Fibroblast of skin of left biceps (primary cell): ENCODE data around the gene ZNF787.

Experiments used
- DNase-seq, 2 experiments: peaks; one replicate each; pipeline ENCODE4 v3.0.0-alpha.2; 2013; ENCODE audit warnings: low read depth in 2 of 2

Gene ZNF787

DNA sequence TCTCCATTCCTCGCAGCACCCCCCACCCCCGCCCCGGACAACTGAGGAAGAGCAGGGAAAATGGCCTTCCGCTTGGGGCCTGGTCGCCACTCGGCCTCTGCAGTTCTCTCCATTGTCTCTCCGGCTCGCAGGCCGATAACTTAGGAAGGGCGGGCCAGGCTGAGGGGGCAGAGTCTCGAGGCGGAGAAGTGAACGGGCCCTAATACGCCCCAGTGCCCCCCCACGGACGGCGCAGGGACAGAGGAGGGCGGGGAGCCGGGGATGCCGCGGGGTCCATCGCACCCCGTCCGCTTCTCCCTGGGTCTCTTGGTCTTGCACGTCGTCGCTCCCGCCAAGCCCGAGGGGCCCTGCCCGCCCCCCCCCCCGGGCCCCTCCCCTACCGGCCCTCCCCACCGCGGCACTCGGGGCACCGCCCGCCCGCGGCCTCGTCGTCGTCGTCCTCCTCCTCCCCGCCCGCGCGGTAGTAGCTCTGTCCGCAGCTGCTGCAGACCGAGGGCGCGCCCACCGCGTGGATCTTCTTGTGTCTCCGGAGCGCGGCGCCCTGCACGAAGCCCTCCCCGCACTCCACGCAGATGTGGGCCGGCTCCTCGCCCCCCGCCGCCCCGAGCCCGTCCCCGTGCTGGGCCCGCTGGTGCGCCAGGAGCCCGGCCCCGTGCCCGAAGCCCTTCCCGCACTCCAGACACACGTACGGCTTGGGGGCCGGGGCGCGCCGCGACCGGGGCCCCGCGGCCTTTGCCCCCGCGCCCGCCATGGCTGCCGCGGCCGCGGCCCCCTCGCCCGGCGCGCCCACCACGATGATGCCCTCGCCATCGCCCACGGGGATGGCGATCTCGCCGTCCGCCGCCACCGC, 33.2 kb downstream of the ZNF787 start:
- no peak for DNase-seq

DNA sequence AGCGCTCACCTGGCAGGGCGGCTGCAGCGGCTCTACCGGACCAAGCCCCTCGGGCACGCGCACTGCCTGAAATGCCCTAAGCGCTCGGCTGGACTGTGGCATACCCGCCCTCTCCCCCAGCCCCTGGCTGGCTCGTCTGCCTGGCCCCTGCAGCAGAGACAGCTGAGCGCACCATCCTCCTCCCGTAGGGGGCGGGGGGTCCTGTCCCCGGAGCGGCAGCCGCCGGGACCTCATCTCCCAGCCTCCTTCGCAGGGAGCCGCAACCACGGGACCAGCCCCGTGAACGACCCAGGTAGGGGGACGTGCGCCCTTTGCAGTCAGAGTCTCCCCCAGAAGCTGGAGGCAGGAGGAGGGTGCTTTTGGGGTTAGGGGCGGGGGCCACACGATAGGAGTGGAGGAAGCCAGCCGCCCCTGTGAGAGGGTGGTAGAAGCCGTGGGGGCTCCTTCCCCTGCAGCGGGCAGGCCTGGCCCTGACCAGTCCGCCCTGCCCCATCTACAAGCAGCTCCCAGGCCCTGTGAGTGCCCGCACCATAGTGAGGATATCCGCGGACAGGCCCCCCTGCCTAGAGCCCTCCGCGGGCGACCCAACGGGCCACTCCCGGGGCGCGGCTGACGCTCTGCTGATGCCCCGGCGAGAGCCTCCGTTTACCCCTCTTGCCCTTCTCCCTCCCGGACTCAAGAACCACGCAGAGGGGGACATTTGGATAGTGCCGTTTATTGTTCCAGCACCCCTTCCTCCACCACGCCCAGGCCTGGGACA, 34.2 kb downstream of the ZNF787 start:
- DNase-seq, result no peak

DNA sequence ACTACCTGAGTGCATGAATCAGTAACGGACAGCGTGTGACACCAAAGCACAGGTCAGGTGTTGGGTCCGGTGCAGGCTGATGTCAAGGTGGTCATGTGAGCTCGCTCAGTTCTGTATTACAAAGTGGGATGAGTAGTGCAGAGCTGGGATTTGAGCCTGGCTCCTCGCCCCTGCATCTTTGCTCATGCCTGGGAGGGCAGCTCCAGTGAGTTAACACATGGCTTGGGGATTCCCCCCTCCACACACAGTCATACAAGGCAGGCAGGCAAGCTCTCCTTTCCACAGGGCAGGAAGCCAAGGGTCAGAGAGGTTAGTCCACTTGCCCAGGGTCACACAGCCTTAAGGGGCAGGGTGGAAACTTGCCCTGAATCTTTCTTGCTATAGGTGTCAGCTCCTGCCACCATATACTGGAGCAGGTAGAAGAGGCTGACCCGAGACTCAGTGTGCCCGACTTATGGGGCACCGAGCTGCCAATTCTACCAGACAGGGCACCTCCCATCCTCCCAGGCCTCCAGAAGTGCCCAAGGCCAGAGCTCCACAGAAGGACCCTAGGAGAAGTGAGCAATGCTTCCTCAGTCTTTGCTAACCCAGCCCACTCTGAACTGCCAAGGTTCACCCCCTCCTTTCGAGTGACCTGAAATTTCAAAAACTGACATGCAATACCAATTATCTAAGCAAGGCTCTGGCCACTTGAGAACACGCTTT, 35.4 kb downstream of the ZNF787 start:
- DNase-seq, result no peak

DNA sequence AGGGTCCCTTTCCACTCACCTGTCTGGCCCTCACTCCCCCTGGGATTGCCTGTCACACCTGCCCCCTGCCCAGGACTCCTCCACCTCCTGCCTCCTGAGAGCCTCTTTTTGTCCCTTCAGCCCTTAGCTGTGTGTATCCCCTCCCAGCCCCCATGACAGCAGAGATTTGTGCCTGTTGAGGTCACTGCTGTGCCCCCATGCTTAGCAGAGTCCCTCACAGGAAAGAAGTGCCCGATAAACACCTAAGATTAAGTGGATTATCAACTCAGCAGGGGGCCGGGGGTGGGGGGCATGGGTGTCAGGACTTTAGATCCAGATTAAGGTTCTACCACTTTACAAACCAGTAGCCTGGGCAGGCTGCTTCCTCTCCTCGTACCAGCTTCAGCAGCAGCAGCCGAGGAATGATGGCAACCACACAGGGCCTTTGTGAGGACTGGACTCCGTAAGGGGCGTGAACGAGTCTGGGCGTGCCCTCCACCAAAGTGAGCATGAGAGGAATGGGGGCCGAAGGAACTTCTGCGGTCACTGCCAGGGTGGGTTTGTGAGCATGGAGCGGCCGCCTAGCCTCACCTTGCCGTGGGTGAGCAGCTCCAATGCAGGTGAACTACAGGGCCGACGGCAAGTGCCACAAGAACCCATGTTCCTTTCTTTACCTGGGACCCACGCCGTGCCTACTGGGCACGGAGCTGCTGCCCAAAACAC, 36.1 kb downstream of the ZNF787 start:
- DNase-seq, result no peak

DNA sequence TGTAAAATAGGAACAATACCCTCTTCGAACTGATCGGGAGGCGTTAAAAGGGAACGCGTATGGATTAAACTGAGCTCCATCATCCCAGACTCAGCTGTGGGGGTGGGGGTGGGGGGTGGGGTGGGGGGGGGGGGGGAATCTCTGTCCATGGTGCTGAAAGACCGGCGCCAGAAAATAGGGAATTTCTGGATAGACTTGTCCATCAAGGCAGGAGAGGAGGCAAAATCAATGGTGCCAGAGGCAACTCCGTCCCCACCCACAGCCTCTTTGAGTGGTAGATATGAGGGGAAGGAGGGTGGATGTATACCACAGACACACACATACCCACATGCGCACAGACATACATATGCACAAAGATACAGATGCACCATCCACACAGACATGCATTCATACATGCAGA, 37.4 kb downstream of the ZNF787 start:
- DNase-seq, result no peak

DNA sequence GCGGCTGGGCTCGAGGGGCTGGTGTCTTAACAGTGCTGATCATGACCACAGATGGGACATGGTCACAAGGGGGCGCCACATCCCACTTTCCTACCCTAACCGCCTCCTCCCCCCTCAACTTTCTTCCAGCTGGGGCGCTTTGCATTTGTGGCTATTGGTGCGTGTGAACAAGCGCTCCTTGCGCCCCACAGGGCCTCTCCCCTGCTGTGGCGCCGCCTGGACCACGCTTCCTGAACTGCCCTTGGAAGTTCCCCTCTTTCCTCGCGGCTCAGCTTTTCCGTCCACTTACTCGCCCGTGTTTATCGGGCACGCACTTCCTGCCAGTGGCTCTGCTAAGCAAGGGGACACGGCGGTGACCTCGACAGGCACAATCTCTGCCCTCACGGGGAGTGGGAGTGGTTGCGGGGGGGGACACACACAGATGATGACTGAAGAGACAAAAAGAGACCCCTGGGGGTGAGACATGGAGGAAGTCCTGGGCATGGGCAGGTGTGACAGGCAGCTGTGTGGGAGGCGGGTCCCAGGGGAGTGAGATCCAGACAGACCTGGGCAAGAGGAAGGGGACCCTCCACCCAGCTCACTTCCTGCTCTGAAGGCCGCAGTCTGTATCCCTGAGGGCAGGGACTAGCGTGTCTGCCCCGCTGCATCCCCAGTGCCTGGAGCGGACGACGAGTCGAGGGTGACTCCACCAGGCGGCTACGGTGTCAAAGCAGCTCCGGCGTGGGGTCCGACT, 40.3 kb downstream of the ZNF787 start:
- peak; percentile 28 to 41 for DNase-seq

DNA sequence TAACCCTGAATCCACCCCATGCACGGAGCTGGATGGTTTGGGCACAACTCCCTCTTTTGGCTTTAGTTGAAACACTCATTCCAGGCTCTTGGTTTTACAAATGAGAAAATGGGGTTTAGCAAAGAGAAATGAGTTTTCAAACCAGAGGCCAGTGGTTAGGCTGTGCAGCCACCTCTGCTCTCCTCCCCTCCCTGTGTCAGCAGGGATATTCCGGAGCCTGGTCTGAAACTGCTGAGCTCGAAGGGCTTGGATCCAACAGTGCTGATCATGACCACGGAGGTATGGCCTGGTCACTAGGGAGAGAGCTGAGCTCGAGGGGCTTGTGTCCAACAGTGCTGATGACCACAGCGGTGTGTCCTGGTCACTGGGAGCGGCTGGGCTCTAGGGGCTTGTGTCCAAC, 41.5 kb downstream of the ZNF787 start:
- no peak for DNase-seq

DNA sequence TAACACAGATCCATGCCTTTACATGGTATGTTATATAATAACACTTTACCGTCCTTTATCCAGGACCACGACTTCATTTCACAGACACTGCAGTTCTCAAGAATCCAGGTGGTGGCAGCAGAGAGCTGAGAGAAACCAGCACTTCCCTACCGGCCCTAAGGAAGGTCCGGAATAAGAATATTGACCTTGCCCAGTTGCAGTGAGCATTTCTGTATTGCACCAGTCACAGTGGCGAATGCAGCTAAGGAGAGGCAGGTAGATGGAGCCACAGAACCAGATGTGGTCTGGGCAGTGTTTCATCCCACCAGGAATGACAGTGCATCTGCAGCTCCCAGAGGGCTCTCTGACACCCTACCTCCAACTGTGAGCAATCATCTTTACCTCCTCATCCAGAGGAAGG, 44.6 kb downstream of the ZNF787 start:
- DNase-seq, result peak in 1 of 2 experiments; percentile 5

DNA sequence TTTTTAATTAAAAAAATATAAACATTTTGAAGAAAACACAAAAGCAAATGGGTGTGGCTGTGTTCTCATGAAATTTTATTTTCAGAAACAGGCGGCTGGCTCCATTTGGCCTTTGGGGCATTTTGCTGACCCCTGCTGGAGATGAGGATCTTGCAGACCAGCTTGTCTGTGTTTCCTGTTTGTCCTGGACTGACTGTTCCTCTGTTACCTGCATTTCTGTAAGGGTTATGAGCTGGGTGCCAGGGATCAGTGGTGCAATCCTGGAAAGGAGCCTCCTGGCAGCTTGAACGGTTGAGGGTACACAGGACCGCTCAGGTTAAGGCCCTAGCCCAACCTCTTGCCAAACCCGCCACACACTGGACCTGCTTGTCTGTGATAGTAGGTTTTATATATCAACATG, 49.9 kb downstream of the ZNF787 start:
- no peak for DNase-seq

DNA sequence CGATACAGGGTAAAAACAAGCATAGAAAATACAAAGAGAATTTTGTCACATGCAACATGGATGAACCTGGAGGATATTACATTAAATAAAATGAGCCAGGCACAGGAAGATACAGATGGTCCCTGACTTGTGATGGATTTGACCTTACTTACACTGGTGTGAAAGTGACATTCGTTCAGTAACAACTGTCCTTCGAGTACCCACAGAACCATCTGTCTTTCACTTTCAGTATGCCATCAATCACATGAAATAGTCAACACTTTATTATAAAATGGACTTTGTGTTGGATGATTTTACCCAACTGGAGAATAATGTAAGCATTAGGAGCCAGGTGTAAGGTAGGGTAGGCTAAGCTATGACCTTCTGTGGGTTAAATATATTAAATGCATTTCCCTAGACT, 51.5 kb downstream of the ZNF787 start:
- DNase-seq, result no peak

DNA sequence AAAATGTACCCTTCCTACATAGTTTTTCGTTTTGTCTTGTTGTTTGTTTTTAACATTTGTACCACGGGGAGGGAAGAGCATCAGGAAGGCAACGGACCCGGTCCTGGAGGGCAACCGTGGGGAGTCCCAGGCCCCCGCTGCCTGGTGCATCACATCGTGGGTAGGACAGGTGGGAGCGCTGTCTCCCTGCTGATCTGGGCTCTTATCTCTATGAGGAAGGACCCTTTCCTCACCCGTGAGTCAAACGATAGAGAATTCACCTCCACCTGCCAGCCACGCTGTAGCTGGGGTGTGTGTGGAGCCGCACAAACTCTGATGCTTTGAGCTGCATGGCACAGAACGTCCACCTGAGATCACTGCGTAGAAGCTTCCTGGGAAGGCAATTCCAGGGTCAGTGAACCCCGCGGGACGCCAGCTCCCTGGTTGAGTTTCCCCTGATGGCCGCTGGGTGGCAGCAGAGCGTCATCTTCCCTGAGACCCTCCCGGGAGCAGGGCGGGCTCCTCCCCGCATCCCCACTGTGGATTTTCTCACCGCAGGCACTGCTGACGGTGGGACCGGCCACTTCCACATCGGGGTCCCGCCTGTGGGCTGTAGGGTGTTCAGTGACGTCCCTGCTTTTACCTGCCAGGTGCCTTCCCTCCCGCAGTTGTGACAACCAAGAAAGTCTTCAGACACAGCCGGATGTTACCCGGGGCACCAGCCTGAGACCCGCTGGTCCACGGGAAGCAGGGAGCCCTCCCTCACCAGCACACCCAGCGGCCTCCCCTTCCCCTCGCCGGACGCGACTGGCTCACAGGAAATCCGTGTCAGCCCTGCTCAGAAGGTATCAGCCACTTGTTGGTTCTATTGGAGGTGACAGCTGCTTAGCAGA, 54.7 kb downstream of the ZNF787 start:
- peak in 1 of 2 experiments; percentile 5 for DNase-seq

DNA sequence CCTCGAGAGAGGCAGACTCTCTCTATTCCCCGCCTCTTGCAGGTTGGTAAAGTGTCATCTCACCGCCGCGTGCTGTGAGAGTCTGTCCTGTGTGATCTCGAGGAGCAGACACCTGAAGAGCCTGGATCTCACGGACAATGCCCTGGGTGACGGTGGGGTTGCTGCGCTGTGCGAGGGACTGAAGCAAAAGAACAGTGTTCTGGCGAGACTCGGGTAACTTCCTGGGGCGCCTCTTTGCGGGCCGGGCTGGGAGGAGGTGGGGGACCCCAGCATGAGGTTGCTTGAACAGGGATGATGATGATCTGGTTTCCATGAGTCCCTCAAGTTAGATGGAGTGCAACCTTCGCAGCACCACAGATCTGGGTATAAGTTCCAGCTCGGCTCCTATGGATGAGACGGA, 67.5 kb downstream of the ZNF787 start:
- DNase-seq, result no peak
